Measurements from ENCODE around the gene PRPSAP1. TPM values are rescaled to one million over a fixed set of nuclear protein-coding genes. Genes with fewer than 3 reads are reported as not detected.

Gene PRPSAP1, protein sequence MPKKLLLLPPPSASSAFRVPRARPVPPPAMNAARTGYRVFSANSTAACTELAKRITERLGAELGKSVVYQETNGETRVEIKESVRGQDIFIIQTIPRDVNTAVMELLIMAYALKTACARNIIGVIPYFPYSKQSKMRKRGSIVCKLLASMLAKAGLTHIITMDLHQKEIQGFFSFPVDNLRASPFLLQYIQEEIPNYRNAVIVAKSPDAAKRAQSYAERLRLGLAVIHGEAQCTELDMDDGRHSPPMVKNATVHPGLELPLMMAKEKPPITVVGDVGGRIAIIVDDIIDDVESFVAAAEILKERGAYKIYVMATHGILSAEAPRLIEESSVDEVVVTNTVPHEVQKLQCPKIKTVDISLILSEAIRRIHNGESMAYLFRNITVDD
- 30.8 TPM for total RNA-seq (ENCODE audit: insufficient read depth, low replicate concordance)

DNA sequence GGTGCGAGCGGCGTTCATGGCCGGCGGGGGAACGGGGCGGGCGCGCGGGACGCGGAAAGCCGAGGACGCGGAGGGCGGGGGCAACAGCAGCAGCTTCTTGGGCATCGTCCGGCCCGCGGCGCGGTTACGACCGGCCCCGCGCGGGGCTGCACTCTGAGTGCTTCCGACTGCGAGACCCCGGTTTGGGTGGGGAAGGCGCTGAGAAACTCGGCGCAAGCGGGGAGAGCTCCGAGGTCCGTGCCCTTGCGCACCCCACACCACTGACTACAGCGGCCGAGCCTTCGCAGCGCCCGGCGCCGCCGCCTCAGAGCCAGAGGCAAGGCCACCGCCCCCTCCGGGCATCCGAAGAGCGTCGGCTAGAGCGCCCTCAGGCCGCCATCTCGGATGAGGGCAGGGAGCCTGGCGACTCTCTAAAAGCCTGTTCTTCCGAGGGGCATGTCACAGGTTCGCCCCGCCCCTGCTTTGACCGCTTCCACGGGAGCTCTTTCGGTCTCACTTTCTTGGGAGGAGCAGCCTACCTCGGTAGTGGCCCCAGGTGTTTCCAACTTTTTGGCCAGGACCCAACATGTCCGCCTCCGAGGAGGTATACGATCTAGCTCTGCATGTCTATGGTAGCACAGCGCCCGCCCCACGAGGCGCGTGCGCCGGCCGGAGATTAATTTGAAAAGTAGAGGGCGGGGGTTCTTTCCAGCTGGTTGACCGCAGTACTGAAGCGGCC is at the start of gene PRPSAP1:
TSS of gene PRPSAP1 (minus strand) at position 318 of the 718 bp plus-strand sequence. CDS start at position 105, 213 bp downstream.
- DNase-seq (ENCODE audit: low spot score) = peak; percentile 97

DNA sequence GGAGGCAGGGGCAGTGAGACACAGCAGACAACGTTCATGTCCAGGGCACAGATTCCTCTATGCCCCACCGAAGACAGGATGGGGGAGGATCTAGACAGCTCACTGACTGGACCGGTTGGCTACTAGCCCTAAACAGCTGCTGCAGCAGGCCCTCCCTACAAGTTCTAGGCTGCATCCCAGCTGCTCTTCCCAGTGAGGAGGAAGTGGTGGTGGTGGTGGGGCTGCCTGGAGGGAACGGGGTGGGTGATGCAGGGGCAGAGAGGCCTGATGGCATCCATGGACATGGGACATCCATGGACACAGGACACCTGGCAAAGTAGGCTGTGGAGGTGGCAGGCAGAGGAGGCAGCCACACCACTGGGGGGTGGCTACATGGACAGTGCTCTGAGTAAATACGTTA is 49.0 kb upstream of the PRPSAP1 start:
- DNase-seq (ENCODE audit: low spot score) = no peak

DNA sequence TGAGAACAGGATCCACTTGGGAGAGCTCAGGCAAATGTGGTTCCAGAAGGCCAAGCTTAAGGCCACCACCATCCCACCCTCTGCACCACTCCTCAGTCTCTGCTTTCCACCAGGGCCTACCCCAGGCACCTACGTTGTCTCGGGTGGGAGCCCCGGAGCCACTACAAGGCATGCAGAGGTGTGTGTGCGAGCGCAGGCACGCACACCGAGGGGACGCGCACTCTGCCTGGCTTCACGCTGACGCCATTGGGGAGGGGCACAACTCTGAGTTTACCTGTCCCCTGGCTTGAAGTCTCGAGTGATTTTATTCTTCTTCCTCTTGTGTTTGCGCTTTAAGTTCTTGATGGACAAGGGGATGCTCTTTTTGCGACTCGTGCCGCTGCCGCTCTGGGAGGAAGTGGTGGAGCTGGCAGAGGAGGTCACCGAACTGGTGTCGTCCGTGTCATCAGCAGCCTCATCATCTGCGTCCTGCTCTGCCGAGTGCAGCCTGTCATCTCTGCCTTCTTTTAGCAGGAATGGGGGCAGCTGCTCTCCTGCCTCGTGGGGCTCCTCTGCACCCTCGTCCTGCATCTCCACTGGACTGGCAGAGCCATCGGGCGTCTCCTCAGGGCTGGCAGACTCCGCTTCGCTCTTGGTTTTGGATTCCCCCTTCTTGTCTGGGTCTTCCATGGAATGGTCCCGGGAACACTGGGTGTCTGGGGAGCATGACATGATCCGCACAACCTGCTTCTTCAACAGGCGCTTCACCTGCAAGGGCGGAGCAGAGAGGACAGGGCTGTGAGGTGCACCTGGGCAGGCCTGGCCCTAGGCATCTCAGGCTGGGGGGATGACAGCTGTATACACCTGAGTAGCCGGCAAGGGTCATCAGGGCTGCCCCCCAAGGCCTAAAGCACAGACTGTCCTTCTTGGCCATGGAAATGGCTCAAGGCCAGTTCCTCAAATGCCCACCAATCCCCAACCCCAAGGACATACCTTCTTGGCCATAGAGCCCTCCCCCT is 45.8 kb upstream of the PRPSAP1 start:
- no peak for DNase-seq (ENCODE audit: low spot score)

DNA sequence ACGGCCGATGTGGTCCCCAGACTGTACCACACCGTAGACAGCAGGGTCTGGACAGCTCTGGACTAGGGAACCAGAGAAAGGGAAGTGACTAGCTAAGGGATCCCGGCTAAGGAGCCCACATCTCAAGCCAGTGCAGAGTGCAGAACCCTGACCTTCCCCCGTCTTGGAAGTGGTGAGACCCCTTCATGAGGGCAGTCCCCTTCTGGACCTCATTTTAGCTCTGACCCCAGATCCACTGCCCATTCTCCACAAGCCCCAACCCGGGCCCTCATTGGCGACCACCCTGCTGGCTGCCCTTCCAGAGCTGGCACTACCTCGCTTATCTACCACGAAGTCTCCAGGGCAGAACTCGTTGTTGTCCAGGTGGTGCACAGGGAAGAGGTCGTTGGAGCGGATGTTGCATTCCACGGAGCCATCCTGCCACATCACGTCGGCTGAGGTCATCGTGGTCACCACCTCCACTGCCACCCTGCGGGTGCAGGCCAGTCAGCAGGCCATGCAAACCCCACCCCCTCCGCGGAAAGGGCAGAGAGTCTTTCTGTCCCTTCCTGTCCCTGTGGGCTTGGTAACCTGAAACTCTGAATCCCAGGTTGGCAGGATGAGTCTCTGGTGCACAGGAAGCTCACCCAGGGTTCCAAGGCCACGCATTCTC is 44.9 kb upstream of the PRPSAP1 start:
- DNase-seq (ENCODE audit: low spot score) = no peak

DNA sequence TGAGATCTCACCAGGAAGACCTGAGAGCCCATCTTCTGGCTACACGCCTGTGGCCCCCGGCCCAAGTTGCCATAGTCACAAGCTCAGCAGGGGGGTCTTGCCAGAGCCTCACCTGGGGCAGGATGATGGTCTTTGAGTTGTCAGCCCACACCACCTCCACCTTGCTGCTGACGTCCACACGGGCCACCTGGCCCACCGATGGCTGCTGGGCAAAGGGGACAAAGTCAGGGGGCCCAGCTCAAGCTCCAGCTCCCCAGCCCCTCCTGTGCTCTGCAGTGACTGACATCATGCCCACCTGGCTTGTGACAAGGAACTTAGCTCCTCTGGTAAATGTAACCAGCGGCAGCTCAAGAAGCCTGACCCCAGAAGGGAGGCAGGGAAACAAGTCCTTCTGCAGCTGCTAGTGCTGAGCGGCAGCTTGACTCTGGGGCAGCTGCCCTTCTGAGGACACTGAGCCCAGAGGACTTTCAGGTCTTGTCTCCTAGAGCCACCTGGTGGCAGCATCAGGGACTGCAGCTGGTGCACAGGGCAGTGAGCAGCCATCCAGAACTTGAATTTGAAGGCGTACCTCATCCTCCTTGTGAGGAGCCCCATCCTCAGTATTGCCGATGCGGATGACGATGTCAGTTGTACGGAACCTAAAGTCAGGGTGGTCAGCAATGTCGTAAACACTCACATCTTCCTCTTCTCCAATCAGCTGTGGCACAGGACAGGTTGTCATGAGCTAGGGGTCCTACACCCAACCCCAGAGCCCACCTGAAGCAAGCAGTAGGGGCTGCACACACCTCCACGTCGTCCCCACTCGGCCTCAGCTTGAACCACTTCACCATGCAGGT is 44.2 kb upstream of the PRPSAP1 start:
- peak; percentile 84 for DNase-seq (ENCODE audit: low spot score)

DNA sequence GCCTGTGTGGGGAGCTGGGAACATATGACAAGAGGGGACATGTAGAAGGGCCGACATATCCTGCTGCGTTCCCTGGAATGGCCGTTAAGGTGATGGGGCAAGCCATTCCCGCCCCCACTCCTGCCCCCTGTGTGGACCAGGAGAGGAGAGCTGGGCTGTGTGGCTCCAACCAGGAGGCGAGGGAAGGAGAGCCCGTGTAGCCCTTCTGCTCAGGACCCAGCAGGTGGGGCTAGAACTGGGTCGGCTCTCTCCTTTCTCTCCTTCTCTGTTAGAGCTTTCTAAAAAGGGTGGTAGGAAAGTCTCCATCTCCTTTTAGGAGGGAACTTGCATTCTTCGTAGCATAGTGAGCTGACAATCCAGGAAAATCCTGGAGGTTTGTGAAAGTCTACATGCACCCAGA is 43.5 kb upstream of the PRPSAP1 start:
- DNase-seq (ENCODE audit: low spot score) = no peak

DNA sequence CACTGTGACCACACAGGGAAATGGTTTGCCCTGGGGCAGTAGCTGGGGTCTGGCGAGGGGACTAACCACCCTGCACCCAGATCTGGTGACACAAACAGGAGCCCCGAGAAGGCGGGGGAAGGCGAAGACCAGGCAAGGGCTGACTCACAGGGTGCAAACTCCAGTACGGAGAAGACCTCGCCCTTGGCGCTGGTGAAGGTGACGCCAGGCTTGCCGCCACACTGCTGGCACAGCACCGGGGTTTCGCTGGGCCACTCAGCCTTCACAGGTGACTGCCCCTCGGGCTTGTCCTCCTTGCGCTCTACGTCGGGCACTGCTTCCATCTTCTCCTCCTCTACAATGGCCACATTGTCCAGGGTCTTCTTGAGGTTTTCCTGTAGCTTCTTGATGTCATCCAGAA is 42.3 kb upstream of the PRPSAP1 start:
- DNase-seq (ENCODE audit: low spot score) = no peak

DNA sequence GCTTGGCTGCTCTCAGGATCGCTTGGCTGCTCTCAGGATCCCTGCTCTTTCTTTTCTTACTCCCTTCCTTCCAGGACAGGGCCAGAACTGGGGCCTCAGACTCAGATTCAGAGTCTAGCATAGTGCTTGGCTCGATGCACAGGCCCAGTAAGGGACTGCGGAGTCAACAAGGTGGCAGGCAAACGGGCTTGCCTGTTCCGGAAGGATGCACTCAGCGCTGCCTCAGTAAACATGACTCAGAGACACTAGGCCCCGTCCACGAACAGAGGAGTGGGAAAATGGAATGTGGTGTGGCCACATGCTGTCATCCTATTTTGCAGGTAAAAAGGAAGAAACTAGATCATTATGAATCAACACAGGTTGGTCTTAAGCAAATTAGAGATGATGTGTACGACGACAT is 40.5 kb upstream of the PRPSAP1 start:
- DNase-seq (ENCODE audit: low spot score) = no peak

DNA sequence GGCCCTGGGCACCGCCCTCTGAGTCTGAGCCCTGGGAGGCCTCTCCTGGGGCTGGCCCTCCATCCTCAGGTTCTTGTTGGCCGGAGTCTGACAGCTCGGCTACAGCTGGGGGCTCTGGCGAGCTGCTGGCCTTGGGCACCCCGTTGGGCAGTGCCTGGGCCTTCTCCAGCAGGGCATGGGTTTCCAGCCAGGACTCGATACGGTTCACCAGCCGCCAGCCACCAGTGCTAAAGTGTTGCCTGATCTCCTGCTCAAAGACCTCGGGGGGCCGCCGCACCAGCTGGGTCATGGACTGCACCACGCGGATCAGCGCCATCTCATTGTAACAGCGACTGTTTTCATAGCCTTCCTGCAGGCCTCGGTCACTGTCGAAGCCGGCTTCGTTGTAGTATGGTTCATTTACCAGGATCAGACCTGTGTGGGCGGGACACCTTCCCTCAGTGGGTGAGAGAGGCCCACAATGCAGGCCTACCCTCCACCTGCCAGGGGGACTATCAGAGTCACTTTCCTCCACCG is 37.5 kb upstream of the PRPSAP1 start:
- no peak for DNase-seq (ENCODE audit: low spot score)

DNA sequence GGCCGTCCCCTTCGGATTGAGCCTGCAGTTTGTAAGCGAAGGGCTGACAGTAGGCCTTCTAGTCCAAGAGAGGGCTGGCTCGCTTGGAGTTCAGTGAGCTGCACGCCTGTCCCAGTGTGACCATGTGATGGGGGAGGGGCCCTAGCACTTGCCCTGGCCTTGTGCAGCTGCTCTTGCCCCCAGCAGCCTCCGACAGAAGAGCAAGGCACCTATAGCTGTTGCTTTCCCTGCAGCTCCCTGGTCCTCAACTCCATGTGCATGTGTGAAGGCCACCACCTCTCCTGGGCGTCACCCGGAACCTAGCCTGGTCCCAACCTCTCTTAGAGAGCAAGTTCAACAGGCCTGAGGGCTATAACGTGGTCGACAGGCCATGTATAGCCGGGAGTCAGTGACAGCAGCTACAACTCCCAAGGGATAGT is 36.3 kb upstream of the PRPSAP1 start:
- no peak for DNase-seq (ENCODE audit: low spot score)

DNA sequence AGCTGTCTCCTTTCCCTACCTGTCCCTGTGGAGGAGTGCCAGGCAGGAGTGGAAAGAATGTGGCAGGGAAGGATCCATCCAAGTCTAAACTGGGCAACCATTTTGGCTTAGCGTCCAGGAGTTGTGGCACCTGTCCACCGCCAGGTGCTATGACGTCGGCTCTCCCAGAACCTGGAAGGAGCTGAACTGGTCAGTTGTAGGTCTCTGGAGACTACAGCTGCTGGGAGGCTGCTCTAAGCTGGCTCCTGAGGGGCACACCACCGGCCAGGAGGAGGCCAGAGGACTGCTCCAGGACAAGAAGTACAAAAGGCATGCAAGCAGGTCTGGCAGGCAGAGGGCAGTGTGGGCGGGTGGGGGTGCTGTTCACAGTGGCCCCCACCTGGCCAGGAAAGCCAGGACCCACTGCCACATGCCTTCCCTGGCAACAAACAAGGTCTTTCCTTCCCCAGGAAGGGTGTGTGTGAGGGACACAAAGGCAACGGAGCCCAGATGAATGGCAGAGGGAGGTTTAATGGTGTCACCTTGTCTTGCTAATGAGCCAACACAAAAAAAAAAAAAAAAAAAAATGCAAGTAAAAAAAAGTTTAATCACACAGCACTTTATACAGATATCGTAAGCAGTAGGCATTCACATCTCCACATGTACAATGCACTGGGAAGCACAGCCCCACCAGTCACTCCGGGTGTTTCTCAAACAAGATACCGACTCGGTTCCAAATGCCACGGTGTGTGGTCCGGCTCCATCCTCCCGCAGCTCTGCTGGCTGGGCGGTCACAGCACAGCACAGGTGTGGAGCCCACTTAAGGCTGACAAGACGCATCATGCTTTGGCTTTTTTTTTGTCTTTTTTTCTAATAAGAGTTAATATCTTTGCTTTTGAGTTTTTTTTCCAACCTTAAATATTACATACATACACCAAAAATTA is 35.5 kb upstream of the PRPSAP1 start:
- no peak for DNase-seq (ENCODE audit: low spot score)

DNA sequence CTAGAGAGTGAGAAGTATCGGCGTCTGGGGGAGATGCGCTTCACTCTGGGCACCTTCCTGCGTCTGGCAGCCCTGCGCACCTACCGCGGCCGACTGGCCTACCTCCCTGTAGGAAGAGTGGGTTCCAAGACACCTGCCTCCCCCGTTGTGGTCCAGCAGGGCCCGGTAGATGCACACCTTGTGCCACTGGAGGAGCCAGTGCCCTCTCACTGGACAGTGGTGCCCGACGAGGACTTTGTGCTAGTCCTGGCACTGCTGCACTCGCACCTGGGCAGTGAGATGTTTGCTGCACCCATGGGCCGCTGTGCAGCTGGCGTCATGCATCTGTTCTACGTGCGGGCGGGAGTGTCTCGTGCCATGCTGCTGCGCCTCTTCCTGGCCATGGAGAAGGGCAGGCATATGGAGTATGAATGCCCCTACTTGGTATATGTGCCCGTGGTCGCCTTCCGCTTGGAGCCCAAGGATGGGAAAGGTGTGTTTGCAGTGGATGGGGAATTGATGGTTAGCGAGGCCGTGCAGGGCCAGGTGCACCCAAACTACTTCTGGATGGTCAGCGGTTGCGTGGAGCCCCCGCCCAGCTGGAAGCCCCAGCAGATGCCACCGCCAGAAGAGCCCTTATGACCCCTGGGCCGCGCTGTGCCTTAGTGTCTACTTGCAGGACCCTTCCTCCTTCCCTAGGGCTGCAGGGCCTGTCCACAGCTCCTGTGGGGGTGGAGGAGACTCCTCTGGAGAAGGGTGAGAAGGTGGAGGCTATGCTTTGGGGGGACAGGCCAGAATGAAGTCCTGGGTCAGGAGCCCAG is 33.5 kb upstream of the PRPSAP1 start:
- DNase-seq (ENCODE audit: low spot score) = no peak

DNA sequence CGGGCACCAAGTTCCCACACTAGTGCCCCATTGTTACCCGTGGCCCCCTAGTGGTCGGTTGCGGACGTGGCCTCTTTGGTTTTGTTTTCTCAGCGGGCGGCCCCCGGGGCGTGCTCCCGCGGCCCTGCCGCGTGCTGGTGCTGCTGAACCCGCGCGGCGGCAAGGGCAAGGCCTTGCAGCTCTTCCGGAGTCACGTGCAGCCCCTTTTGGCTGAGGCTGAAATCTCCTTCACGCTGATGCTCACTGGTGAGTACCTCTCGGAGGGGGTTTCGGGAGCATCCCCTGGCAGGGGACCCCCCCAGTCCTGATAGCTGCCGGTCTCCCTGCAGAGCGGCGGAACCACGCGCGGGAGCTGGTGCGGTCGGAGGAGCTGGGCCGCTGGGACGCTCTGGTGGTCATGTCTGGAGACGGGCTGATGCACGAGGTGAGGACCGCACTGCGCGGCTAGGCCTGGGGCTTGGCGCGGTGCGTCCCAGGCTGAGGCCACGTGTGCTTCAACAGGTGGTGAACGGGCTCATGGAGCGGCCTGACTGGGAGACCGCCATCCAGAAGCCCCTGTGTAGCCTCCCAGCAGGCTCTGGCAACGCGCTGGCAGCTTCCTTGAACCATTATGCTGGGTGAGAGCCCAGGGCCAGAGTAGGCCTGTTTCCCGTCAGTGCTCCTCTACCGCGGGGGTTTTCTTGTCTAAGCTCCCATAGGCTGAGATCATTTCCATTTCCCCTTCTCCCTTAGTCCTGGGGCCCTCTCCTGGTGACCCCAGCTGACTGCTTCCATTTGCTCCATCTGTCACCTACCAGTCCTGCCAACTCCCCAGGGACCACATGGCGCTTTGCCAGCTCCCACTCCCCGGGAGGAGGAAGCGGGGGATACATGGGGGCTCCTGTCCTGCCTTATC is 32.4 kb upstream of the PRPSAP1 start:
- peak; percentile 48 for DNase-seq (ENCODE audit: low spot score)

DNA sequence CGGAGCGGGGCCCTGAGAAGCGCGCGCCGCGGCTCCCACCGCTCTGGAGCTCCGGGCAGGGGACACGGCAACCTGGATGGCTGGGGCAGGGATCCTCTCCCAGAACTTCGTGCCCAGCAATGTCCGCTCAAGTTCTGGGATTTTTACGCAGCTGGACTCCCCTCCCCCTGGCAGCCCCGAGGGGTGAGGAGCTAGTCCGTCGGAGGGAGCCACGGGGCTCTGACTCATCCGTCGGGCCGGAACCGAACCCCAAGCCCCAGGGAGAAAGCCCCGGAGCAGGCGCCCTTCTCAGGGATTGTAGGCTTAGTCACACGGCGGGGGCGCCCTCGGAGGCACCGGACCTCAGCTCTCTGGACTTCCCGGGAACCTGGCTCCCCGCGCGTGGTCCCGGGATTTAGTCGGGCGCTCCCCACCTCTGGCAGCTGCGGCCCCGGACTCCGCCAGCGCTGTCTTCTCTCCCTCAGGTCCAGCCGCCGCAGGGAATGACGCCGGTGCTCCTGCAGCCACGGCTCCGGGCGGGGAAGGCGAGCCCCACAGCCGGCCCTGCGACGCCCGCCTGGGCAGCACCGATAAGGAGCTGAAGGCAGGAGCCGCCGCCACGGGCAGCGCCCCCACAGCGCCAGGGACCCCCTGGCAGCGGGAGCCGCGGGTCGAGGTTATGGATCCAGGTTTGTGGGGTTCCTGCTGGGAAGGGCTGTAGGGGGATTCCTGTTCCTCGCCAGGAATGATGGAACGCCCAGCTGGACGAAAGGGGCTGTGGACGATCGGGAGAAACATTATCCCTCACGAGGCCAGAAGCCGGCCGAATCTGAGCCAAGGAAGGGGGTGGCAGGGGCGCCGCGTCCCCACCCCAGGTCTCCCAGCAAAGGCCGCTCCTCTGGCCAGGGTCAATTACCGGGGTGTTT is 31.5 kb upstream of the PRPSAP1 start:
- DNase-seq (ENCODE audit: low spot score) = no peak

DNA sequence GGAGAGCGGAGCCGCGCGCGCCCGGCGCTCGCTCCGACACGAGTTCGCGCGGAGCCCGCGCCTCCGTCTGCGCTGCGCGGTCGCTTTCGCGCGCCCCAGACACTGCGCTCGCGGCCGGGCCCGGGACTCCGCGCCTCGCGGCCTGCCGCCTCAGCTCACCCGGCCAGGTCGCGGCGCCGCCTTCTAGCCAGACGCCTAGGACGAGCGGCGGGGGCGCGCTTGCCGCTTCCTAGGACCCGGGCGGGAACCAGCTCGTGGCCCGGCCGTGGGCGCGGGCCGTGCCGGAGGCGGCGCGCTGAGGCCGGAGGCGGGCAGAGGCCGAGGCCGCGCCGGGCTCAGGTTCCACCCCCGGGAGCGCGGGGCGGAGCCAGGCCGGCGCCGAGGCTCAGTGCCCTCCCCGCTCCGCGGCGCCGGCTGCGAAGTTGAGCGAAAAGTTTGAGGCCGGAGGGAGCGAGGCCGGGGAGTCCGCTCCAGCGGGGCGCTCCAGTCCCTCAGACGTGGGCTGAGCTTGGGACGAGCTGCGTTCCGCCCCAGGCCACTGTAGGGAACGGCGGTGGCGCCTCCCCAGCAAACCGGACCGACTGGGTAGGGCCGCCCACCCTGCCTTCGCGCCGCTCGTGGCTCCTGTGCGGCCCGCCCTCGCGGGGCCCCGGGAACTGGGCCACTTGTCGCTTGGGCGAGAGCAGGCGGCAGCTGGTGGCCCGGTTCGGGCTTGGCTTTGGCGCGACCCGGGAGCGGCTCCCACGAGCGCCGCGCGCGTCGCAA is 30.7 kb upstream of the PRPSAP1 start, which contains the start of gene SPHK1:
TSS of gene SPHK1 (plus strand) at position 388 of the 765 bp plus-strand sequence. CDS start 1,036 bp downstream, outside the sequence.
- DNase-seq (ENCODE audit: low spot score) = peak; percentile 83
